H1 (cell line): Measurements from ENCODE around the gene CIZ1. TPM values are rescaled to one million over a fixed set of nuclear protein-coding genes. Genes with fewer than 3 reads are reported as not detected.

Source experiments
- CTCF ChIA-PET: fragments of 300-600 bp; sonication (Branson Sonifier 250); formaldehyde crosslinking; loops from one replicate; lab custom pipeline; 2021; ENCODE audit not compliant: partially characterized antibody; lab: Charles Lee
- POLR2A ChIA-PET: fragments of 300-600 bp; sonication (Branson Sonifier 250); formaldehyde crosslinking; loops from one replicate; lab custom pipeline; 2021; ENCODE audit warnings: inconsistent platforms; ENCODE audit not compliant: partially characterized antibody; lab: Charles Lee
- DNase-seq, 2 experiments: peaks; one replicate each; pipeline versions ENCODE4 v3.0.0 to v3.0.0-alpha.2; 2010 to 2022; ENCODE audit warnings: low spot score in 2 of 2, low read depth in 1 of 2, mixed read lengths in 1 of 2
- FAIRE-seq: peaks from 2 replicates; lab custom pipeline; 2011; peaks lifted over from hg19 to GRCh38; lab: Jason Lieb, UNC
- H2AFZ ChIP-seq: 2 replicates; pipeline ENCODE4 v1.8.1; 2012; ENCODE audit warnings: low read length, inconsistent platforms
- H2AK5ac ChIP-seq: 2 replicates; pipeline ENCODE4 v1.6.1; 2013; ENCODE audit warnings: low read depth, low read length
- H2BK120ac ChIP-seq: replicated peaks from 2 replicates; pipeline ENCODE3; 2013; ENCODE audit warnings: low read depth, low read length, inconsistent platforms
- H2BK12ac ChIP-seq: 2 replicates; pipeline ENCODE4 v1.6.1; 2013; ENCODE audit warnings: low read depth, low read length
- H2BK15ac ChIP-seq: 2 replicates; pipeline ENCODE4 v1.6.1; 2013; ENCODE audit warnings: low read length
- H2BK20ac ChIP-seq: 2 replicates; pipeline ENCODE4 v1.6.1; 2013; ENCODE audit warnings: low read length
- H2BK5ac ChIP-seq: 2 replicates; pipeline ENCODE4 v1.6.1; 2013; ENCODE audit warnings: low read depth, low read length
- H3K14ac ChIP-seq: 2 replicates; pipeline ENCODE4 v1.6.1; 2013; ENCODE audit warnings: inconsistent platforms; ENCODE audit not compliant: insufficient read length
- H3K18ac ChIP-seq: 2 replicates; pipeline ENCODE4 v1.6.1; 2013; ENCODE audit warnings: low read length; ENCODE audit errors: extremely low read depth
- H3K23ac ChIP-seq: 2 replicates; pipeline ENCODE4 v1.6.1; 2013; ENCODE audit warnings: inconsistent platforms; ENCODE audit not compliant: insufficient read length
- H3K23me2 ChIP-seq: 2 replicates; pipeline ENCODE4 v1.6.1; 2013; ENCODE audit warnings: low read depth, low read length
- H3K27ac ChIP-seq: 2 replicates; pipeline ENCODE4 v1.6.1; 2011; ENCODE audit warnings: low read depth, low read length, inconsistent platforms
- H3K27me3 ChIP-seq, 4 experiments: replicated peaks in 1 of 4; 1 replicate in 1 of 4; 2 replicates in 3 of 4; pipeline versions ENCODE4 v1.6.1 to v1.8.1; 2011 to 2013; ENCODE audit warnings: low read length in 3 of 4, mild to moderate bottlenecking in 3 of 4, inconsistent platforms in 2 of 4, mixed read lengths in 2 of 4, moderate library complexity in 1 of 4; ENCODE audit not compliant: control insufficient read depth in 3 of 4, insufficient read depth in 3 of 4; ENCODE audit errors: extremely low read depth in 1 of 4
- H3K36me3 ChIP-seq, 4 experiments: 2 replicates each; pipeline versions ENCODE4 v1.6.1 to v1.8.1; 2011 to 2013; ENCODE audit warnings: mild to moderate bottlenecking in 4 of 4, low read length in 3 of 4, moderate library complexity in 2 of 4, control low read depth in 1 of 4, inconsistent platforms in 1 of 4; ENCODE audit not compliant: insufficient read depth in 4 of 4, control insufficient read depth in 2 of 4
- H3K4ac ChIP-seq: replicated peaks from 2 replicates; pipeline ENCODE3; 2013; ENCODE audit warnings: low read length, low read depth, mixed read lengths, inconsistent platforms; ENCODE audit not compliant: insufficient read length
- H3K4me1 ChIP-seq, 4 experiments: replicated peaks in 1 of 4; 1 replicate in 1 of 4; 2 replicates in 3 of 4; pipeline versions ENCODE4 v1.6.1 to v1.8.1; 2011 to 2013; ENCODE audit warnings: low read length in 3 of 4, inconsistent platforms in 2 of 4, mixed read lengths in 1 of 4; ENCODE audit not compliant: insufficient read depth in 4 of 4, control insufficient read depth in 3 of 4
- H3K4me2 ChIP-seq, 2 experiments: 2 replicates each; pipeline versions ENCODE4 v1.6.1 to v1.8.1; 2011 to 2013; ENCODE audit warnings: low read depth in 2 of 2, low read length in 2 of 2, control low read depth in 1 of 2, inconsistent platforms in 1 of 2, mild to moderate bottlenecking in 1 of 2; ENCODE audit not compliant: insufficient read depth in 1 of 2
- H3K4me3 ChIP-seq, 4 experiments: fragments of 200-600, 300-600 bp in 1 of 4; sonication (generic), shearing (Covaris generic), sonication (Bioruptor Twin) in 1 of 4; 2 replicates each; pipeline versions ENCODE4 v1.5.1 to v1.8.1; 2011 to 2016; ENCODE audit warnings: low read length in 4 of 4, low read depth in 3 of 4, control low read depth in 2 of 4, inconsistent platforms in 2 of 4, mild to moderate bottlenecking in 2 of 4, mixed read lengths in 1 of 4, moderate library complexity in 1 of 4; ENCODE audit not compliant: insufficient read depth in 2 of 4; ENCODE audit errors: extremely low read depth in 1 of 4
- H3K56ac ChIP-seq: replicated peaks from 2 replicates; pipeline ENCODE3; 2013; ENCODE audit warnings: low read depth, mild to moderate bottlenecking, mixed read lengths, low read length, inconsistent platforms; ENCODE audit not compliant: insufficient read length
- H3K79me1 ChIP-seq: 2 replicates; pipeline ENCODE4 v1.6.1; 2013; ENCODE audit warnings: low read depth, low read length, control low read depth
- H3K79me2 ChIP-seq, 2 experiments: 2 replicates each; pipeline versions ENCODE4 v1.6.1 to v1.8.1; 2012 to 2013; ENCODE audit warnings: low read length in 2 of 2, mild to moderate bottlenecking in 2 of 2, inconsistent platforms in 1 of 2; ENCODE audit not compliant: insufficient read depth in 2 of 2, control insufficient read depth in 1 of 2
- H3K9ac ChIP-seq, 4 experiments: replicated peaks in 1 of 4; 1 replicate in 1 of 4; 2 replicates in 3 of 4; pipeline versions ENCODE4 v1.6.1 to v1.8.1; 2011 to 2013; ENCODE audit warnings: low read depth in 3 of 4, low read length in 3 of 4, control low read depth in 2 of 4, mild to moderate bottlenecking in 2 of 4, moderate library complexity in 2 of 4, inconsistent platforms in 1 of 4; ENCODE audit errors: extremely low read depth in 1 of 4
- H3K9me3 ChIP-seq, 2 experiments: 2 replicates each; pipeline versions ENCODE4 v1.6.1 to v1.8.1; 2012 to 2013; ENCODE audit warnings: mild to moderate bottlenecking in 2 of 2, moderate library complexity in 2 of 2, control low read depth in 1 of 2, inconsistent platforms in 1 of 2, low read depth in 1 of 2, low read length in 1 of 2, mixed read lengths in 1 of 2; ENCODE audit not compliant: insufficient read depth in 2 of 2
- H4K20me1 ChIP-seq, 2 experiments: replicated peaks in 1 of 2; 2 replicates each; pipeline versions ENCODE3 to v1.8.1; 2011 to 2013; ENCODE audit warnings: inconsistent platforms in 2 of 2, low read length in 2 of 2, mild to moderate bottlenecking in 1 of 2; ENCODE audit not compliant: insufficient read depth in 2 of 2, control insufficient read depth in 1 of 2
- H4K5ac ChIP-seq: 2 replicates; pipeline ENCODE4 v1.6.1; 2013; ENCODE audit warnings: low read length, low read depth, mixed read lengths, inconsistent platforms; ENCODE audit not compliant: insufficient read length
- H4K8ac ChIP-seq: 2 replicates; pipeline ENCODE4 v1.8.0; 2013; ENCODE audit warnings: mild to moderate bottlenecking, moderate library complexity, low read length, inconsistent platforms; ENCODE audit not compliant: insufficient read depth; ENCODE audit errors: extremely low read depth
- H4K91ac ChIP-seq: replicated peaks from 2 replicates; pipeline ENCODE3; 2013; ENCODE audit warnings: low read length, mixed read lengths, inconsistent platforms; ENCODE audit not compliant: insufficient read length
- CBX5 ChIP-seq: fragments of 300-800, 300-1000 bp; sonication (generic); IDR thresholded peaks from 2 replicates; pipeline ENCODE4 v1.7.1; 2016; ENCODE audit warnings: antibody characterized with exemption, low read length, low read depth
- CTBP2 ChIP-seq: IDR thresholded peaks from 2 replicates; pipeline ENCODE4 v1.7.0; 2011; ENCODE audit warnings: borderline replicate concordance, mild to moderate bottlenecking, moderate library complexity, mixed read lengths, low read length; ENCODE audit not compliant: insufficient read depth, insufficient read length
- FOSL1 ChIP-seq: IDR thresholded peaks from 2 replicates; pipeline ENCODE4 v1.6.1; 2011; ENCODE audit warnings: mild to moderate bottlenecking, low read depth, low read length, moderate library complexity; ENCODE audit not compliant: insufficient read depth
- HDAC6 ChIP-seq: IDR thresholded peaks from one replicate; pipeline ENCODE4 v1.7.1; 2012; ENCODE audit warnings: low read depth, mild to moderate bottlenecking, inconsistent platforms, low read length, moderate library complexity
- NRF1 ChIP-seq: IDR thresholded peaks from 2 replicates; pipeline ENCODE4 v1.6.1; 2011; ENCODE audit warnings: mild to moderate bottlenecking, low read depth, low read length, improper control_type of control experiment
- POU5F1 ChIP-seq: IDR thresholded peaks from 2 replicates; pipeline ENCODE4 v1.6.1; 2011; ENCODE audit warnings: low read depth, mild to moderate bottlenecking, low read length, moderate library complexity
- RAD21 ChIP-seq, 2 experiments: IDR thresholded peaks in 1 of 2; conservative IDR thresholded peaks in 1 of 2; 2 replicates each; pipeline ENCODE4 v1.6.1; 2011; ENCODE audit warnings: low read depth in 2 of 2, low read length in 2 of 2, improper control_type of control experiment in 1 of 2, inconsistent platforms in 1 of 2, mild to moderate bottlenecking in 1 of 2, moderate library complexity in 1 of 2
- SIN3A ChIP-seq, 2 experiments: IDR thresholded peaks in 1 of 2; conservative IDR thresholded peaks in 1 of 2; 2 replicates each; pipeline ENCODE4 v1.6.1; 2011 to 2012; ENCODE audit warnings: low read length in 2 of 2, improper control_type of control experiment in 1 of 2, low read depth in 1 of 2, mild to moderate bottlenecking in 1 of 2
- SIRT6 ChIP-seq: IDR thresholded peaks from one replicate; pipeline ENCODE4 v1.7.1; 2012; ENCODE audit warnings: low read length, inconsistent platforms
- SP1 ChIP-seq: IDR thresholded peaks from 2 replicates; pipeline ENCODE4 v1.6.1; 2011; ENCODE audit warnings: low read depth, low read length
- SRF ChIP-seq: IDR thresholded peaks from 2 replicates; pipeline ENCODE4 v1.6.1; 2011; ENCODE audit warnings: mild to moderate bottlenecking, low read depth, low read length, moderate library complexity
- TEAD4 ChIP-seq: IDR thresholded peaks from 2 replicates; pipeline ENCODE4 v1.6.1; 2012; ENCODE audit warnings: low read depth, low read length, inconsistent platforms, mixed read lengths
- YY1 ChIP-seq: IDR thresholded peaks from 2 replicates; pipeline ENCODE4 v1.6.1; 2011; ENCODE audit warnings: low read depth, mild to moderate bottlenecking, low read length
- ZNF274 ChIP-seq: IDR thresholded peaks from 2 replicates; pipeline ENCODE4 v1.7.0; 2012; ENCODE audit warnings: low read length, borderline replicate concordance; ENCODE audit errors: extremely low read depth
- WGBS, 2 experiments: shearing (Covaris generic) in 1 of 2; methylation state at CpG; one replicate each; pipeline versions ENCODE4 v1.1.6 to v1.1.7; 2013 to 2015; ENCODE audit warnings: low lambda C conversion rate in 2 of 2, mixed read lengths in 2 of 2, inconsistent platforms in 1 of 2, low coverage in 1 of 2, missing lambda C conversion rate in 1 of 2; ENCODE audit not compliant: insufficient replicate concordance in 2 of 2, insufficient coverage in 1 of 2, insufficient read length in 1 of 2; ENCODE audit errors: extremely low coverage in 1 of 2, missing lambda C conversion rate in 1 of 2; 5-methylcytosine and 5-hydroxymethylcytosine counted together
- polyA plus RNA-seq, 7 experiments: library from polyadenylated mRNA; depleted of rRNA in 3 of 7; stranded (reverse) in 5 of 7; unstranded in 2 of 7; fragments of >200 nt in 5 of 7; fragments of 200-250 nt in 2 of 7; gene quantifications; 1 replicate in 5 of 7; 2 replicates in 1 of 7; 4 replicates in 1 of 7; pipeline versions ENCODE4 v1.2.1 to v1.2.3, GENCODE V29; 2011 to 2013; ENCODE audit warnings: missing spikeins in 2 of 7, mixed read lengths in 2 of 7
- total RNA-seq: library from RNA; stranded (reverse); fragmentation: NEBNext Ultra II Directional; extraction: Animal tissue kit (Norgen Biotek cat#: 25700); gene quantifications from 2 replicates; pipeline ENCODE4 v1.2.1, GENCODE V29; 2021

CIZ1 gene
- total and polyA plus RNA-seq, 2 of the 8 experiments (the other 6 are each of a cell fraction or from before 2014, with no cell fraction given) = 66.0 to 107 TPM

- Histone ChIP-seq H2BK120ac (no peak overlapping the region), H3K4ac (no peak overlapping the region), H3K4me1 (no peaks in the 10 kb centered on the region), H4K91ac (no peak overlapping the region), H3K18ac (no peak overlapping the region), H3K4me2 (no peak overlapping the region), H3K9ac (no peak overlapping the region), H2BK20ac (no peak overlapping the region), H3K14ac (no peak overlapping the region), H4K5ac (no peak overlapping the region), H3K23me2 (no peaks in the 10 kb centered on the region), H4K8ac (no peak overlapping the region), H3K23ac (no peak overlapping the region), H3K4me3 (no peak overlapping the region), H3K79me2 (no peaks in the 10 kb centered on the region), H3K56ac (no peak overlapping the region), H4K20me1 (no peaks in the 10 kb centered on the region), H3K36me3 (no peaks in the 10 kb centered on the region), H3K27me3 (no peaks in the 10 kb centered on the region), H2AK5ac (no peak overlapping the region), H2BK12ac (no peak overlapping the region), H2AFZ (no peak overlapping the region), H3K79me1 (no peaks in the 10 kb centered on the region), H2BK5ac (no peak overlapping the region), H3K27ac (no peak overlapping the region), H3K9me3 (no peaks in the 10 kb centered on the region), H2BK15ac (no peak overlapping the region)
- FAIRE-seq = no peak
- 94% methylated on average over 3 of the region's 16 CpGs; no CpG with 5 or more reads in 1 of the 2 experiments for WGBS, 2 experiments
- no peak for DNase-seq
- POLR2A ChIA-PET = interaction anchor here (0.6 kb wide), 1 partner anchor 14 kb away, joined by 3 read pairs; no protein-coding TSS in a partner anchor
- CTCF ChIA-PET = no interaction called here
- TF ChIP-seq SP1 (no peak), SIRT6 (no peak), CTBP2 (no peak), FOSL1 (no peak), RAD21 (IDR thresholded peaks at IDR 0.05 in 1 of 2, conservative IDR thresholded peaks at IDR 0.05 in 1 of 2; ENCODE audit: low read depth in 2 of 2, low read length in 2 of 2) (no peak), SIN3A (conservative IDR thresholded peaks at IDR 0.05 in 1 of 2, IDR thresholded peaks at IDR 0.05 in 1 of 2; ENCODE audit: low read depth in 1 of 2, low read length in 2 of 2) (no peak), NRF1 (no peak), CBX5 (no peak), YY1 (no peak), SRF (no peak), TEAD4 (no peak), HDAC6 (no peak), ZNF274 (no peak), POU5F1 (no peak)
These were observed 51.8 kb downstream of the CIZ1 start for GRCh38 chr9:128139621-128140020.
